Measurements from ENCODE around the gene TMUB2. TPM values are rescaled to one million over a fixed set of nuclear protein-coding genes. Genes with fewer than 3 reads are reported as not detected.

Gene TMUB2
- total and polyA plus RNA-seq, 2 of the 13 experiments (the other 11 are each of a cell fraction or from before 2014, with no cell fraction given) = 26.9 to 50.8 TPM

DNA sequence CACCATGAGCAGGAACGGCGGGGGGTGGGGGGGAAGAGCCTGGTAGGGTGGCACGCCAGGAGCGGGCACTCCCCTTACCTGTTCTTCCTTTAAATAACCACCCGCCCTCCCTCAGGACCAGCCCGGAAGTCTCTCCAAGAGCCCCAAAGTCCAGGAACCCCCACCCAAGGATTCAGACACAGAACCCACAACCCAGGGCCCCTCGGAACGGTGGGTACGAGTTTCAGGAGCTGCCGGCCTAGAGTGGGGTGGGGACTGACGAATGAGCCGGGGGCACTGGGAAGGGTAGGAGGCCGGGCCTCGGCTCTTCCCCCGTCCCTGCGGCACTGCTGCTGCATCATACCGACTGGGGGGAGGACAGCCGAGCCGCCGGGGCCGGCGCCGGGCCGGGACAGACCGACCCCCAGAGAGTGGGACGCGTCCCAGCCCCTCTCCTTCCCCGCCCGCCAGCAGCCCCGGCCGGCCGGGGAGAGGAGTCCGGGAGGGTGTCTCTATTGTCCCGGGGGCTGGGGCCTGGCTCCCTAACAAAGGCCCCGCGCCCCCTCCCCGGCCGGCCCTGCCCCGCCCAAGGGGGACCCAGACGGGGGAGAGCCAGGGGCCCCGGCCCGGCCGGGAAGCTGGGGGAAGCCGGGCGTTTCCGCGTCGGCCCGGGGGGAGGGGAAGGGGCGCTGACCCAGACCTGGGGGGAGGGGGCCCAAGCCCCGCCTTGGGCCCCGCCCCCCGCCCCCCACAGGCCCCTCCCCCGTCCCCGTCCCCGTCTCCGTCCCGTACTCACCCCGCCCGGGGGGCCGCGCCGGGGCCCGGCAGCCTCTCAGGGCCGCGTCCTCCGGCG, 12.2 kb downstream of the TMUB2 start (continued):
- TF ChIP-seq, protein P1, sequence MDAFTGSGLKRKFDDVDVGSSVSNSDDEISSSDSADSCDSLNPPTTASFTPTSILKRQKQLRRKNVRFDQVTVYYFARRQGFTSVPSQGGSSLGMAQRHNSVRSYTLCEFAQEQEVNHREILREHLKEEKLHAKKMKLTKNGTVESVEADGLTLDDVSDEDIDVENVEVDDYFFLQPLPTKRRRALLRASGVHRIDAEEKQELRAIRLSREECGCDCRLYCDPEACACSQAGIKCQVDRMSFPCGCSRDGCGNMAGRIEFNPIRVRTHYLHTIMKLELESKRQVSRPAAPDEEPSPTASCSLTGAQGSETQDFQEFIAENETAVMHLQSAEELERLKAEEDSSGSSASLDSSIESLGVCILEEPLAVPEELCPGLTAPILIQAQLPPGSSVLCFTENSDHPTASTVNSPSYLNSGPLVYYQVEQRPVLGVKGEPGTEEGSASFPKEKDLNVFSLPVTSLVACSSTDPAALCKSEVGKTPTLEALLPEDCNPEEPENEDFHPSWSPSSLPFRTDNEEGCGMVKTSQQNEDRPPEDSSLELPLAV (CRISPR knock-in tag; conservative IDR thresholded peaks at IDR 0.05; ENCODE audit: low read depth) = no peak
- TF ChIP-seq ZNF75D (CRISPR knock-in tag; IDR thresholded peaks at IDR 0.05; ENCODE audit: borderline replicate concordance) = no peak; the same call in 1 of the 2 replicates
- TF ChIP-seq ZSCAN30 (CRISPR knock-in tag; IDR thresholded peaks at IDR 0.05) = no peak
- TF ChIP-seq, protein P2, sequence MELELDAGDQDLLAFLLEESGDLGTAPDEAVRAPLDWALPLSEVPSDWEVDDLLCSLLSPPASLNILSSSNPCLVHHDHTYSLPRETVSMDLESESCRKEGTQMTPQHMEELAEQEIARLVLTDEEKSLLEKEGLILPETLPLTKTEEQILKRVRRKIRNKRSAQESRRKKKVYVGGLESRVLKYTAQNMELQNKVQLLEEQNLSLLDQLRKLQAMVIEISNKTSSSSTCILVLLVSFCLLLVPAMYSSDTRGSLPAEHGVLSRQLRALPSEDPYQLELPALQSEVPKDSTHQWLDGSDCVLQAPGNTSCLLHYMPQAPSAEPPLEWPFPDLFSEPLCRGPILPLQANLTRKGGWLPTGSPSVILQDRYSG (CRISPR knock-in tag; IDR thresholded peaks at IDR 0.05) = no peak
- TF ChIP-seq ZNF484 (CRISPR knock-in tag; IDR thresholded peaks at IDR 0.05; ENCODE audit: borderline replicate concordance, low read depth) = no peak
- no peak for TF ChIP-seq ZNF713 (CRISPR knock-in tag; IDR thresholded peaks at IDR 0.05)
- no peak for TF ChIP-seq ZNF33A (CRISPR knock-in tag; IDR thresholded peaks at IDR 0.05; ENCODE audit: borderline replicate concordance)
- TF ChIP-seq ARNT2 (CRISPR knock-in tag; IDR thresholded peaks at IDR 0.05; ENCODE audit: low read depth) = no peak; the same call in 1 of the 2 replicates
- no peak for TF ChIP-seq GATA4 (IDR thresholded peaks at IDR 0.05; ENCODE audit: borderline replicate concordance, low read depth)
- no peak for TF ChIP-seq ZNF749 (CRISPR knock-in tag; IDR thresholded peaks at IDR 0.05; ENCODE audit: borderline replicate concordance)
- TF ChIP-seq, protein P3, sequence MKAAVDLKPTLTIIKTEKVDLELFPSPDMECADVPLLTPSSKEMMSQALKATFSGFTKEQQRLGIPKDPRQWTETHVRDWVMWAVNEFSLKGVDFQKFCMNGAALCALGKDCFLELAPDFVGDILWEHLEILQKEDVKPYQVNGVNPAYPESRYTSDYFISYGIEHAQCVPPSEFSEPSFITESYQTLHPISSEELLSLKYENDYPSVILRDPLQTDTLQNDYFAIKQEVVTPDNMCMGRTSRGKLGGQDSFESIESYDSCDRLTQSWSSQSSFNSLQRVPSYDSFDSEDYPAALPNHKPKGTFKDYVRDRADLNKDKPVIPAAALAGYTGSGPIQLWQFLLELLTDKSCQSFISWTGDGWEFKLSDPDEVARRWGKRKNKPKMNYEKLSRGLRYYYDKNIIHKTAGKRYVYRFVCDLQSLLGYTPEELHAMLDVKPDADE (CRISPR knock-in tag; IDR thresholded peaks at IDR 0.05) = no peak
- TF ChIP-seq MAZ (IDR thresholded peaks at IDR 0.05; ENCODE audit: borderline replicate concordance, low read depth, low read length) = peak; percentile 52
- no peak for TF ChIP-seq MAZ (CRISPR knock-in tag; IDR thresholded peaks at IDR 0.05; ENCODE audit: low read depth)
- TF ChIP-seq ZNF337 (CRISPR knock-in tag; IDR thresholded peaks at IDR 0.05; ENCODE audit: borderline replicate concordance, low read depth) = no peak
- no peak for TF ChIP-seq ZNF354B (CRISPR knock-in tag; IDR thresholded peaks at IDR 0.05)
- TF ChIP-seq CEBPB (IDR thresholded peaks at IDR 0.05; ENCODE audit: borderline replicate concordance, low read depth, low read length) = no peak
- no peak for TF ChIP-seq MTA3 (CRISPR knock-in tag; IDR thresholded peaks at IDR 0.05)
- peak; percentile 56 for TF ChIP-seq KDM5A (IDR thresholded peaks at IDR 0.05; ENCODE audit: borderline replicate concordance, low read length)
- TF ChIP-seq ZFP90 (CRISPR knock-in tag; IDR thresholded peaks at IDR 0.05; ENCODE audit: borderline replicate concordance) = no peak
- no peak for TF ChIP-seq HOXA7 (CRISPR knock-in tag; IDR thresholded peaks at IDR 0.05)
- peak; percentile 33; the same call in 1 of the 2 replicates for TF ChIP-seq RXRA (CRISPR knock-in tag; IDR thresholded peaks at IDR 0.05)
- TF ChIP-seq KDM1A (CRISPR knock-in tag; IDR thresholded peaks at IDR 0.05) = no peak
- no peak for TF ChIP-seq CC2D1A (CRISPR knock-in tag; IDR thresholded peaks at IDR 0.05)
- no peak; the same call in 1 of the 2 replicates for TF ChIP-seq DMAP1 (CRISPR knock-in tag; IDR thresholded peaks at IDR 0.05)
- TF ChIP-seq MTF1 (CRISPR knock-in tag; IDR thresholded peaks at IDR 0.05) = no peak
- TF ChIP-seq TGIF2 (CRISPR knock-in tag; IDR thresholded peaks at IDR 0.05) = no peak

Data from HepG2 (cell line).